ENCODE data around the gene NODAL. TPM values are rescaled to one million over a fixed set of nuclear protein-coding genes. Genes with fewer than 3 reads are reported as not detected.
"Not testable (repeated sequence)": the region's sequence is repeated elsewhere in the genome, so short reads cannot be mapped to it uniquely, and the experiment has no call there.

NODAL gene
- not detected for total RNA-seq

DNA sequence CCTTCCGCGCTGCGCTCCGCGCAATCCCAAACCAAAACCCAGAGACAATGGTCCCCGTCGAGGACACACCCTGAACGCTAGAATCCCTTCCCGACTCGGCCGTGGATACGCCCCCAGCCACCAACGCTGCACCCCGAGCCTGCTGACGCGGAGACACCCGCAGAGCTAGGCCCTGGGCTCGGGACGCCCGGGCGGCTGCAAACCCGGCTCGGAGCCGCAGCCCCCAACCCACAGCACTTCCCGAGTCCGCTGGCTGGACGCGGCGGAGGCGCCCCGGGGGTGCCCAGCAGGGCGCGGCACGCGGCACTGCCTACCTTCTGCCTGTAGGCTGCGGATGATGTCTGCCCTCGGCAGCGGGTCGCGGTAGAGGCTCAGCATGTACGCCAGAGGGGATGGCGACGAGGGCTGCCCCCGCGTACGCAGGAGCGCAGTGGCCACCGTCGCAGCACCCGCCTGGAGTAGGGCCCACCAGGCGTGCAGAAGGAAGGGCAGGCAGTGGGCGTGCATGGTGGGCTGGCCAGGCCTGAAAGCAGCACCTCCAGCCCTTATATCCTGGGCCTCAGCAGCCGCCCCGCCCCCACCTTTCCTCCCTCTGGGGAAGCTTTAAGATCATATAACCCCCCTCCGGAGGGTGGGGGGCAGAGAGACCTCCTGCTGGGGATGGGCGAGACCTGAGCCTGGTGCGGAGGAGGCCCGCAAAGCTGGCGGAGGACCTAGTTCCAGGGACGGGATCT lies at the start of gene NODAL:
Gene NODAL, minus strand, starts transcription at position 521 of the 734 bp plus-strand sequence. Its CDS starts 14 bp downstream, at position 507.
- ATAC-seq (replicated peaks in 1 of 2) (peak; percentile 61 to 73), DNase-seq (peak in 1 of 2 donors; percentile 11)
- Mint-ChIP-seq H3K4me3 (peak within 1 kb of the TSS; percentile 75 to 79), H3K4me1 (ENCODE audit: low read depth) (peaks cover 7% of the 10 kb centered on the region), H3K27ac (no peak within 1 kb of the TSS), H3K36me3 (ENCODE audit: insufficient read depth in 2 of 2) (peaks cover 2 to 3% of the 10 kb centered on the region in 2 donors), H3K27me3 (ENCODE audit: low read depth) (peaks cover 39% of the 10 kb centered on the region), H3K9me3 (no peaks in the 10 kb centered on the region)

DNA sequence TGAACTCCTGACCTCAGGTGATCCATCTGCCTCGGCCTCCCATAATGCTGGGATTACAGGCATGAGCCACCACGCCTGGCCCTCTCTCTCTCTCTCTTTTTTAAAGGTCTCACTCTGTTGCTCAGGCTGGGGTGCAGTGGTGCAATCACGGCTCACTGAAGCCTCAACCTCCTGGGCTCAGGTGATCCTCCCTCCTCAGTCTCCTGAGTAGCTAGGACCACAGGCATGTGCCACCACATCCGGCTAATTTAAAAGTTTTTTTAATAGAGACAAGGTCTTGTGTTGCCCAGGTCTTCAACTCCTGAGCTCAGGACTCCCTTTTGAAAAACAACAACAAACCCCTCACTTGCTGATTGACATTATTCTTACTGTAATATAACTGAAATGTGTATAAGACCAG lies 48.7 kb upstream of the NODAL start:
- Mint-ChIP-seq H3K27ac (no peak overlapping the region), H3K27me3 (ENCODE audit: low read depth) (peaks cover 11% of the 10 kb centered on the region)
- no peak for ATAC-seq (replicated peaks in 1 of 2)

DNA sequence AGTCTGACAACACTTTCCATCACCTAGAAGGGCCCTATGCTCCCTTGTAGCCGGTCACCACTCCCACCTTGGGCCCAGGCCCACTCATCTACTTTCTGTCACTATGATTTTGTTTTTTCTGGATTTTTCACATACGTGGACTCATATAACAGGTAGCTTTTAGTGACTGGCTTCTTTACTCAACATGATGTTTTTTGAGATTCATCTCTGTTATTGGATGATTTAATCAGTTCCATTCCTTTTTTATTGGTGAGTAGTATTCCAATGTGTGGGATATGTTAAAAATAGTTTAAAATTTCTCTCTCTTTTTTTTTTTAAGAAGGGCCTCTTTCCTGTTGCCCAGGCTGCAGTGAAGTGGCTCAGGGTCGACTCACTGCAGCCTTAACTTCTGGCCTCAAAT lies 46.3 kb upstream of the NODAL start:
- Mint-ChIP-seq H3K27me3 (ENCODE audit: low read depth) (no peaks in the 10 kb centered on the region), H3K27ac (no peak overlapping the region), H3K4me1 (ENCODE audit: low read depth) (peaks cover 4% of the 10 kb centered on the region), H3K36me3 (ENCODE audit: insufficient read depth in 2 of 2) (no peaks in the 10 kb centered on the region), H3K9me3 (no peaks in the 10 kb centered on the region), H3K4me3 (no peak overlapping the region)
- no peak for DNase-seq
- no peak for ATAC-seq (replicated peaks in 1 of 2)

More for the DNA sequence above, 48.7 kb upstream of the NODAL start:
- Mint-ChIP-seq H3K4me1 (ENCODE audit: low read depth) (peaks cover 24% of the 10 kb centered on the region), H3K4me3 (no peak overlapping the region), H3K9me3 (no peaks in the 10 kb centered on the region), H3K36me3 (ENCODE audit: insufficient read depth in 2 of 2) (no peaks in the 10 kb centered on the region)
- no peak for DNase-seq

DNA sequence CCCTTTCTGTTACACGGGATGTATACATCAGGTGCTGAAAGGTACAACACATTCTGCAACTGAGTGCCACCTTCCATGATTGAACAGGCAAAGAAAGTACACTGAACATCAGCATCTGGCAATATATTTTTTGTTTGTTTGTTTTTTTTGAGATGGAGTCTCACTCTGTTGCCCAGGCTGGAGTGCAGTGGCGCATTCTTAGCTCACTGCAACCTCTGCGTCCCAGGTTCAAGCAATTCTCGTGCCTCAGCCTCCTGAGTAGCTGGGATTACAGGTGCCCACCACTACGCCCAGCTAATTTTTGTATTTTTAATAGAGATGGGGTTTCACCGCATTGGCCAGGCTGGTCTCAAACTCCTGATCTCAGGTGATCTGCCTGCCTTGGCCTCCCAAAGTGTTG lies 42.4 kb upstream of the NODAL start:
- not testable (repeated sequence) for H3K36me3 Mint-ChIP-seq (ENCODE audit: insufficient read depth in 2 of 2); H3K9me3 Mint-ChIP-seq; DNase-seq

DNA sequence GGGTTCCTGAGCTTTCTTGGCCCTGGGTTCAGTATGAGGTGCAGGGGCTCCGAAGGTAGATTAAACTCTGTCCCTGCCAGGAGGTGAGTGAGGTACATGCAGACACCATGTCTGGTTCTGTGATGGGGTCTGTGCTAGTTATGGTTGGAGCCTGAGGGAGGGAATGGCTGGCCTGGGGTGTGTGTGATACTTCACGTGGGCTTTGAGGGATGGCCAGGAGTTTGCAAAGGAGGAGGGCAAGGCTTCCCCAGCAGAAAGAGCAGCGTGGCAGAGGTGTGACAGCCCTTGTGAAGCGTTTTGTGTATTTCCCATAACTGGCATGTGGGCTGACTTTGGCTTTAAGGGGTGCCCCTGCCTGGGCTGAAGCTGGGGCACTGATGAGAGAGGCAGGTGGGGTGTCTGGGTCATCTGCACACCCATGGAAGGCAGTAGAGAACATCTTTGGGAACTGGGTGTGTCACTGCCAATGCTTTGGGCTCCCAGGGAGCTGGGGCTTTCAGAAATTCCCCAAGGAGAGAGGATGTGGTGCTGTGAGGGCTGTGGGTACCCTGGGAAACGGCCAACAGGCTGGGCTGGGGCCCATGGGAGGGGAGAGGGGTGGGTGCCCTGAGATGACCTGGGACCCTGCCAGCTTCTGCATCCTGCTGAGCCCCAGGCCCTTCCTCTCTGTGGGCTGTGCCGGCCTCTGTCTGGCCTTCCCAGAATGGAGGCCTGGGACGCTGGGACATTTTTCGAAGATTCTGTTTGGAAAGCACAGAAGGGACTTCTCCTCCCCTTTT lies 41.7 kb upstream of the NODAL start:
- DNase-seq (no peak), ATAC-seq (replicated peaks in 1 of 2) (no peak)
- H3K4me3 Mint-ChIP-seq = no peak overlapping the region
- peaks cover 20% of the 10 kb centered on the region for H3K4me1 Mint-ChIP-seq (ENCODE audit: low read depth)
- no peak overlapping the region for H3K27ac Mint-ChIP-seq
- no peaks in the 10 kb centered on the region for H3K36me3 Mint-ChIP-seq (ENCODE audit: insufficient read depth in 2 of 2)
- H3K27me3 Mint-ChIP-seq (ENCODE audit: low read depth) = no peaks in the 10 kb centered on the region
- no peaks in the 10 kb centered on the region for H3K9me3 Mint-ChIP-seq

More for the DNA sequence above, 42.4 kb upstream of the NODAL start:
- not testable (repeated sequence) for H3K27me3 Mint-ChIP-seq (ENCODE audit: low read depth); ATAC-seq (replicated peaks in 1 of 2); H3K27ac Mint-ChIP-seq; H3K4me3 Mint-ChIP-seq
- peaks cover 19% of the 10 kb centered on the region for H3K4me1 Mint-ChIP-seq (ENCODE audit: low read depth)

DNA sequence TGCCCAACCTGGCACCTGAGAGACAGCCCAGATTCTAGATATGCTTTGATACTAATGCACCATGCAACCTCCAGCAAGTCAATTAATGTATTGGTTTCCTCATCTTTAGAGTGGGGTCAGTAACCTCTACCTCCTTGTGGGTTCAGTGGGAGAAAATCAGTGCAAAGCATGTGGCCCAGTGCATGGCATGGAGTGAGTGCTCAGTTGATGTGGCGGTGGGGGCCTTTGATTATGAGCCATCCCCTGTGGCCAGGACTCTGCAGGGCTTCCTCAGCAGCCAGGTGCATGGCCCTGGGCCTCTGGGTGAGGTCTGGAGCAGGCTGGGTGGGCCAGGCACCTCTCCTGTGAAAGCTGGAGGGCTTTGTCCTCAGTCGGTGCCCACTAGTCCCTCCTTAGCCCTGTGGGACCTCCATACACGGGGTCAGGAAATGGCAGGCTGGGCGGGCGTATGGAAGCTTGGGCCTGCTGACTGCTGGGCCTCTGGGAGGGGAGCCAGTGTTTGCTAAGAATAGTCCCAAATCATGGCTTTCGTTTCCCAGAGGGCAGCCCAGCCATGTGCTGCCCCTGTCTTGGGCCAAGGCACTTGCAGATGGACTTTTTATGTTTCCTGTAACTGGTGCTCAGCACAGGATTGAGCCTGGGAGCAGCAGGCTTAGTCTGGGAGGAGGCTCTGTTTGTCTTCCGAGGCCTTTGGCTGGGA lies 40.5 kb upstream of the NODAL start:
- no peak for DNase-seq
- Mint-ChIP-seq H3K9me3 (no peaks in the 10 kb centered on the region), H3K36me3 (ENCODE audit: insufficient read depth in 2 of 2) (peaks cover 0 to 2% of the 10 kb centered on the region in 2 donors), H3K4me3 (no peak overlapping the region), H3K27ac (no peak overlapping the region), H3K4me1 (ENCODE audit: low read depth) (peaks cover 32% of the 10 kb centered on the region), H3K27me3 (ENCODE audit: low read depth) (no peaks in the 10 kb centered on the region)
- ATAC-seq (replicated peaks in 1 of 2) = no peak

DNA sequence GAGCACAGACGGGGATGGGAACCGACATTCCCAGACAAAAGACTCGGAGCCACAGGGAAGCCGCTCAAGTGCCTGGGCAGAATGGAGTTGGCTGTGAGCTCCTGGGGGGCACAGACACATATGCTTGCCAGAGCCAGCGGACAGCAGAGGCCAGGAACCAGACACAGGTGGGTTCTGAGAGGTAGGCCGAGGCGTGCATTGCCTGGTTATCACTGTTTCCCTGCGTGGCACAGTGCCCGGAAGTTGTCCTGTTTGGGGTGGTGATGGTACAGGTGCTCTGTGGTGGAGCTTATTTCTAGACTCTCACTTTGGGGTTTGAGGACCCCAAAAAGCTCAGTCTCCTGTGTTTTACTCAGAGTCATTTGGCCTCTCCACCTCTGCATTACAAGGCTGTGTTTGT lies 39.6 kb upstream of the NODAL start:
- Mint-ChIP-seq H3K27me3 (ENCODE audit: low read depth) (peaks cover 8% of the 10 kb centered on the region), H3K27ac (no peak overlapping the region), H3K36me3 (ENCODE audit: insufficient read depth in 2 of 2) (peaks cover 0 to 2% of the 10 kb centered on the region in 2 donors), H3K4me3 (no peak overlapping the region), H3K9me3 (no peaks in the 10 kb centered on the region), H3K4me1 (ENCODE audit: low read depth) (peaks cover 41% of the 10 kb centered on the region)
- no peak for ATAC-seq (replicated peaks in 1 of 2)
- no peak for DNase-seq

DNA sequence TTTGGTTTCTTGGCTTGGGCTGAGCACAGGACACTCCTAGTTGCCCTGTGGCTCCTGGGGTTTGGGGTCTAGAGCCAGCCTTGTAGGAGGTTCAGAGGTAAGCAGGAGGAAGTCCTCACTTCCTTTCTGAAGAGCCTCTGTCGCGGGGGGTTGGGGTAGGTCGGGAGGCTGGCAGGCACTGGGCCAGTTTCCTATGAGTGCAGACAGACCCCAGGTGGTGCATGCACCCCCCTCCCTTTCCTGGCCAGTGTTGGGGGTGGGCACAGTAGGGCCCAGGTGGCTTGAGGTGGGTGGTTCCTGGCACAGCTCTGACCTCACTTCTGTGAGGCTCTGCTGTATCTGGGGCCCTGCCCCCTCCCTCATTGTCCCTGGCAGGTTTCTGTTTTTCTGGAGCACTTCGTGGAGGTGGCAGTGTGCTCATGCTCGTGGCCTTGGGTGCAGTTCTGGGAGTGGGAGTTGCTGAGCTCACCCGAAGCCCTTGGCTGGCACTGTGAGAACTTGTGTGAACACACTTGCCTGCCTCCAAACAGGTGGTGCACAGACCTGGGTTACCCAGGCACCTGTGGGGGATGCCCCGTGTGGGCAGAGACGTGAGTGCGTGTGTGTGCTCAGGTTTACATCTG lies 38.9 kb upstream of the NODAL start:
- DNase-seq (peak in 1 of 2 donors; percentile 24), ATAC-seq (replicated peaks in 1 of 2) (peak; percentile 4 to 6)
- Mint-ChIP-seq H3K27me3 (ENCODE audit: low read depth) (peaks cover 16% of the 10 kb centered on the region), H3K27ac (no peak overlapping the region), H3K4me1 (ENCODE audit: low read depth) (peaks cover 48% of the 10 kb centered on the region), H3K9me3 (no peaks in the 10 kb centered on the region), H3K4me3 (peak overlapping the region; percentile 69 to 78), H3K36me3 (ENCODE audit: insufficient read depth in 2 of 2) (peaks cover 0 to 2% of the 10 kb centered on the region in 2 donors)

DNA sequence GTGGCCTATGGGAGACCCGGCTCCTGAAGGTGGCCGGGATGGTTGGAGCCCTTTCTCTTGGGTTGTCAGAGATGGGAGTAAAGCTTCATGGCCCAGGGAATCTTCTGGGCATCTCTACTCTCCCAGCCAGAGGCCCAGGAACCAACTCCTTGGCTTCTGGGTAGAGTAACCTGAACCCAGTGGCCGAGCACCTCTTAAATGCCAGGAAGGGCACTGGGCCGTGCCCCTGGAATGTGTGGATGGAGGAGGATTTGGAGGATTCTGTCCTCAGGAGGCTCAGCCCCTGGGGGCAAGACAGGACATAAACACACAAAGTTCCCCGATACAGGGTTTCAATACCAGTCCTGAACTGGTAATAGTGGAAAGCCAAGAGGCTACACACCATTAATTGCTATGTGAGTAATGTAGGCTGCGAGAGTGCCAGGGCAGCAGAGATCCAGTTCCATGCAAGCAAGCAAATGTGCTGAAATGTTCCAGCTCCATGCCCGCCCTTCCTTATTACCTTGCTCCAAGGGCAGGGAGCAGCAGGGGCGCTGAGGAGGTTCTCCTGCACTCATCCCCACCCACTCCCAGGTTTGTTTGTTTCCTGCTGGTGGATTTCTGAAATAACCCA lies 38.3 kb upstream of the NODAL start:
- H3K27me3 Mint-ChIP-seq (ENCODE audit: low read depth) = peaks cover 22% of the 10 kb centered on the region
- ATAC-seq (replicated peaks in 1 of 2) (no peak), DNase-seq (no peak)
- peak overlapping the region; percentile 69 to 78 for H3K4me3 Mint-ChIP-seq
- H3K9me3 Mint-ChIP-seq = no peaks in the 10 kb centered on the region
- no peak overlapping the region for H3K27ac Mint-ChIP-seq
- peaks cover 52% of the 10 kb centered on the region for H3K4me1 Mint-ChIP-seq (ENCODE audit: low read depth)
- H3K36me3 Mint-ChIP-seq (ENCODE audit: insufficient read depth in 2 of 2) = peaks cover 0 to 2% of the 10 kb centered on the region in 2 donors

DNA sequence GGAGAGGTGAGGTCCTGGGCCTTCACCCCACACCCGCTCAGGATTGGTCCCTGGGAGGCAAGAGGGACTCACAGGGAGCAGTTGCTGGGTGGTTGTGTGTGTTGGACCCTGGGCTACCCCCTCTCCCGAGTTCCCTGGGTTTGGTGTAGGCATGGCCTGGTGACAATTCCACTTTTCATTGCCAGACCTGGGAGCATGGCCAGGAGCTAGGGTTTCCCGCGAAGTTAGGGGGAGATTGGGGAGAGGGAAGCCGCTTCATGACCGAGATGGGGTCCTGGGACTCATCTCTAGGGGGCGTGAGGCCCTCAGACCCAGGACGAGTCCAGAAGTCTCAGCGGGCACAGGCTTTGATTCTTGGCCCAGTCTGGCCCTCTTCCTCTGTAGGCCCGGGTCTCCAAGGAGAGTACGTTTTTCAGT lies 37.7 kb upstream of the NODAL start:
- Mint-ChIP-seq H3K4me1 (ENCODE audit: low read depth) (peaks cover 52% of the 10 kb centered on the region), H3K27ac (no peak overlapping the region), H3K4me3 (peak overlapping the region; percentile 68 to 78), H3K27me3 (ENCODE audit: low read depth) (peaks cover 27% of the 10 kb centered on the region), H3K9me3 (no peaks in the 10 kb centered on the region), H3K36me3 (ENCODE audit: insufficient read depth in 2 of 2) (peaks cover 0 to 2% of the 10 kb centered on the region in 2 donors)
- DNase-seq (no peak), ATAC-seq (replicated peaks in 1 of 2) (no peak)

DNA sequence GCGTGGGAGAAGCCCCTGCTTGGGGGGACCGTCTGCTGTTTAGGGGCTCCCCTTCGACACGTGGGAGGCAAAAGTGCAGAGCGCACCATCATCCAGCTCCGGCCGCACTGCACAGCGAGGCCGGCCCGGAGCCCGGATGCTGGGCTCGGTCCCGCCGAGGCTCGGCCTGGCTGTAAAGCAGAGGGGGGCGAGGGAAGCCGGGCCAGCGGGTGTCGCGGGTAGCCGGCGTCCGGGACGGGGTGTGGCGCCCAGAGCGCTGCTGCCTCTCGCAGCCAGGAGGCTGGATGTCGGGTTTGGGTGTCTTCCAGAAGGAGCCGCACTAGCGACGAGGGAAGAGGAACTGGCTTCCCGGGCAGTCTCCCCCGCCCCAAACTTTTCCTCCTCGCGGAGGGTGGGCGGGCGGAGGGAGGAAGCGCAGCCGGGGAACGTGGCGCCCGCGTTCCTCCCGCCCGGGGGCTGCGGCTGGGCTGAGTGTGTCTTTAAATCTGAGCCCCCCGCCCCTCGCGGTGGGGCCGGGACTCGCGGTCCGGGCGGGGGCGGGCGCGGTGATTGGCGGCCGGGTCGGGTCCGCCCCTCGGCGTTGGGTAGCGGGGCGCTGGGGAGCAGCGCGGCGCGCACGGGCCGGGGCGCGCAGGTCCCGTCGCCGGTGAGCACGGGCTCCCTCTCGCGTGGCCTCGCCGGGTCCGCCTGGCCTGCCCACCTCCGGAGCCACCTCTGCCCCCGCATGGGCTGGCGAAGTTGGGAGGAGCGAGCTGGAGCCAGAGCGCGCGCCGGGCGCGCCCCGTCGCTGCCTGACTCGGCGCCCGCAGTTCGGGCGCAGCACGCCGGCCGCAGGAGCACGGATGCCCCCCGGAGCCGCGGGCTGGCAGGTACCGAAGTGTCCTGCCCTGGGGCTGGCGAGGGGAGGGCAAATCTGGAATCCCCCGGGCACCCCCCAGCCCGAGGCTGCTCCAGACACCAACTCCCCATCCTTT lies 37.0 kb upstream of the NODAL start, which contains the start of gene PALD1:
Gene PALD1, plus strand, starts transcription at position 577 of the 974 bp plus-strand sequence. CDS start 47,185 bp downstream, outside the sequence.
- Mint-ChIP-seq H3K27ac (no peak within 1 kb of the TSS), H3K36me3 (ENCODE audit: insufficient read depth in 2 of 2) (peaks cover 0 to 2% of the 10 kb centered on the region in 2 donors), H3K4me3 (peak within 1 kb of the TSS; percentile 80 to 88), H3K4me1 (ENCODE audit: low read depth) (peaks cover 52% of the 10 kb centered on the region), H3K27me3 (ENCODE audit: low read depth) (peaks cover 32% of the 10 kb centered on the region), H3K9me3 (no peaks in the 10 kb centered on the region)
- DNase-seq = peak; percentile 50 to 52
- peak; percentile 42 to 52 for ATAC-seq (replicated peaks in 1 of 2)

All from activated T-cell treated with anti-CD3 and anti-CD28 coated beads, Interleukin-2, amount 50 U/mL, for 72 hours (primary cell).